ENCODE measurements around the gene MMAB. TPM values are rescaled to one million over a fixed set of nuclear protein-coding genes. Genes with fewer than 3 reads are reported as not detected.

Gene MMAB
- total and polyA plus RNA-seq, 2 donors (not counting 1 experiment from before 2014, with no cell fraction given): 36.8 to 56.1 TPM

- no peak for DNase-seq (ENCODE audit: low read depth in 2 of 2)
- no peaks in the 10 kb centered on the region for H4K20me1 ChIP-seq (ENCODE audit: control insufficient read depth, extremely low read depth, insufficient read depth, low read length)
- no peaks in the 10 kb centered on the region for H3K9me3 ChIP-seq (ENCODE audit: control insufficient read depth, insufficient read depth, low read depth, low read length)
- H3K36me3 ChIP-seq (ENCODE audit: control insufficient read depth, insufficient read depth, low read length): no peaks in the 10 kb centered on the region
- H3K4me1 ChIP-seq (ENCODE audit: control insufficient read depth, extremely low read depth, insufficient read depth, low read length): peaks cover 8% of the 10 kb centered on the region
- no peak overlapping the region for H3K4me3 ChIP-seq (replicated peaks in 1 of 4; ENCODE audit: control extremely low read depth in 1 of 4, insufficient read depth in 1 of 4, low read depth in 3 of 4, low read length in 4 of 4)
- TF ChIP-seq CTCF (conservative IDR thresholded peaks at IDR 0.05 in 1 of 2, IDR thresholded peaks at IDR 0.05 in 1 of 2; ENCODE audit: low read depth in 1 of 2, low read length in 2 of 2) (no peak), EZH2 (IDR thresholded peaks at IDR 0.05; ENCODE audit: low read length, missing control alignments) (no peak)
- H2AFZ ChIP-seq (ENCODE audit: low read length): no peak overlapping the region
- H3K27me3 ChIP-seq (ENCODE audit: control insufficient read depth, insufficient read depth, low read length): no peaks in the 10 kb centered on the region
- H3K4me2 ChIP-seq (ENCODE audit: extremely low read depth, insufficient read depth, low read length): no peak overlapping the region
- no peak overlapping the region for H3K9ac ChIP-seq (ENCODE audit: insufficient read depth, low read length)
- H3K79me2 ChIP-seq (ENCODE audit: control insufficient read depth, insufficient read depth, low read length): no peaks in the 10 kb centered on the region
- no peak overlapping the region for H3K27ac ChIP-seq (ENCODE audit: insufficient read depth, low read length)
Measured at GRCh38 chr12:109540526-109541412, 32.5 kb downstream of the MMAB start.

GRCh38 chr12:109539508-109539907 is 33.8 kb downstream of the MMAB start:
- Histone ChIP-seq H4K20me1 (ENCODE audit: control insufficient read depth, extremely low read depth, insufficient read depth, low read length) (no peaks in the 10 kb centered on the region), H3K4me3 (replicated peaks in 1 of 4; ENCODE audit: control extremely low read depth in 1 of 4, insufficient read depth in 1 of 4, low read depth in 3 of 4, low read length in 4 of 4) (no peak overlapping the region), H2AFZ (ENCODE audit: low read length) (no peak overlapping the region), H3K9ac (ENCODE audit: insufficient read depth, low read length) (no peak overlapping the region), H3K4me2 (ENCODE audit: extremely low read depth, insufficient read depth, low read length) (no peak overlapping the region), H3K4me1 (ENCODE audit: control insufficient read depth, extremely low read depth, insufficient read depth, low read length) (peaks cover 4% of the 10 kb centered on the region), H3K27me3 (ENCODE audit: control insufficient read depth, insufficient read depth, low read length) (no peaks in the 10 kb centered on the region), H3K79me2 (ENCODE audit: control insufficient read depth, insufficient read depth, low read length) (no peaks in the 10 kb centered on the region), H3K27ac (ENCODE audit: insufficient read depth, low read length) (no peak overlapping the region), H3K9me3 (ENCODE audit: control insufficient read depth, insufficient read depth, low read depth, low read length) (no peaks in the 10 kb centered on the region), H3K36me3 (ENCODE audit: control insufficient read depth, insufficient read depth, low read length) (no peaks in the 10 kb centered on the region)
- no peak for TF ChIP-seq CTCF (conservative IDR thresholded peaks at IDR 0.05 in 1 of 2, IDR thresholded peaks at IDR 0.05 in 1 of 2; ENCODE audit: low read depth in 1 of 2, low read length in 2 of 2)
- no peak for TF ChIP-seq EZH2 (IDR thresholded peaks at IDR 0.05; ENCODE audit: low read length, missing control alignments)
- DNase-seq (ENCODE audit: low read depth in 2 of 2): peak; percentile 45 to 52

DNA sequence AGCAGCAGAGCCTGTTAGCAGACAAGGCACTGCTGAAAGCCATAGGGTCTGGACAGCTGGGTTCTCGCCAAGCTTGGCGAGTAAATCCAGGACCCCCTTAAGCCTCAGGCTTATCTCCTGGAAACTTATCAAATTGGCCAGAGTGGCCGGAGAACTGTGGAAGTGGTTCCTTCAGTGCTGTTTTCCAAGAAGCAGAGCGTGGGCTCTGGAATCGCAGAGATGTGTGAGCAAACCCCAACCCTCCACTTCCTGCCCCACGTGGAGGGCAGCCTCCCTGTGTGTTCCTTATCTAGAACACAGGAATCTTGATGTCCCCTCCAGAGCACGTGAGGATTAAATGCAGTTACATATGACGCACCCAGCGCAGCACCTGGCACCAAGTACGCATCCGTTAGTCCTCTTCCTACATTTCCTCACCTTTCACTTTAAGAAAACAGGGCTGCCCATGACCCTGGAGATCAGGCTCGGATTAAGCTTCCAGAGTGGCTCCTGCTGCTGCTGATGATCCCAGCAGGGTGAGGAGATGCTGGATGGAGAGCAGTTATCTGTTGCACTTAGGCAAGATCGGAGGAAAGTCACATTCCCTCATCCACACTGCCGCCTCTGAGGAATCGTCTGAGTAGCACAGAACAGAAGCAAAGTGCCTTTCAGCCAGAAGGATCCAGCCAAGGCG is 35.0 kb downstream of the MMAB start:
- Histone ChIP-seq H3K4me1 (ENCODE audit: control insufficient read depth, extremely low read depth, insufficient read depth, low read length) (peaks cover 4% of the 10 kb centered on the region), H3K36me3 (ENCODE audit: control insufficient read depth, insufficient read depth, low read length) (no peaks in the 10 kb centered on the region), H3K4me2 (ENCODE audit: extremely low read depth, insufficient read depth, low read length) (no peak overlapping the region), H2AFZ (ENCODE audit: low read length) (no peak overlapping the region), H3K9me3 (ENCODE audit: control insufficient read depth, insufficient read depth, low read depth, low read length) (no peaks in the 10 kb centered on the region), H4K20me1 (ENCODE audit: control insufficient read depth, extremely low read depth, insufficient read depth, low read length) (no peaks in the 10 kb centered on the region), H3K27ac (ENCODE audit: insufficient read depth, low read length) (no peak overlapping the region), H3K27me3 (ENCODE audit: control insufficient read depth, insufficient read depth, low read length) (no peaks in the 10 kb centered on the region), H3K79me2 (ENCODE audit: control insufficient read depth, insufficient read depth, low read length) (no peaks in the 10 kb centered on the region), H3K4me3 (replicated peaks in 1 of 4; ENCODE audit: control extremely low read depth in 1 of 4, insufficient read depth in 1 of 4, low read depth in 3 of 4, low read length in 4 of 4) (no peak overlapping the region), H3K9ac (ENCODE audit: insufficient read depth, low read length) (no peak overlapping the region)
- TF ChIP-seq CTCF (conservative IDR thresholded peaks at IDR 0.05 in 1 of 2, IDR thresholded peaks at IDR 0.05 in 1 of 2; ENCODE audit: low read depth in 1 of 2, low read length in 2 of 2) (no peak), EZH2 (IDR thresholded peaks at IDR 0.05; ENCODE audit: low read length, missing control alignments) (no peak)
- DNase-seq (ENCODE audit: low read depth in 2 of 2): no peak

Data from fibroblast of lung (primary cell).